ENCODE results near the gene EML6. TPM values are rescaled to one million over a fixed set of nuclear protein-coding genes. Genes with fewer than 3 reads are reported as not detected.

Gene EML6
- total RNA-seq, 6 donors from 2014 or later = 1.5 to 7.3 (median 4.0) TPM

DNA sequence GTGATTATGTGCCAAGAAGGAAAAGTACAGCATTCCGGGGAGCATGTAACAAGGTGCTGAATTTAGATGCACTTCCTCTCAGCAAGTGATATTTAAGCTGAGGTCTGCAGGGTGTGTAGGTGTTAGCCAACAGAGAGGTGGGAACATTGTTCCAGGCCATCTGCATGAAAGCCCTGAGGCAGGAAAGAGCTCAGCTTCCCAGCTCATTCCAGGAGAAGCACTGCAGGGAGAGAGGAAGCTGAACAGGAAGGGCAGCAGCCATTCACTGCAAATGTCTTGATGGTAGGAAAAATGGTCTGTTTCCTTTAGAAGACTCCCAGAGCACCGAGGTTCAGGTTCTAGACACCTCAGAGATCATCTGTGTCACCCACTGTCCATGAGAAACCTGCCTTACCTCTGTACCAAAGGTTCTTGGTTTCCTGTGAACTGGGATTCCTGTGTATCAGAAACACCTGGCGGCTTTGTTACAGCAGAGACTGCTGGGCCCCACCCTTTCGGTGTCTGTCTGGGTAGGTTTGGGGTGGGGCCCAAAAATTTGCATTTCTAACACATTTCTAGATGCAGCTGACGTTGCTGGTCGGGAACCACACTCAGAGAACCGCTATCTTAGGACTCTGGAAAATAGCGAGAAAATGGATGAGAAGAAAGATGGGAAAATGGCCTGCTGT is 242.8 kb downstream of the EML6 start:
- Histone ChIP-seq H3K4me1 (peaks cover 6 to 42% (median 18%) of the 10 kb centered on the region in 4 donors), H3K27ac (no peak overlapping the region), H3K4me3 (no peak overlapping the region), H3K9me3 (no peaks in the 10 kb centered on the region), H3K27me3 (no peaks in the 10 kb centered on the region), H3K36me3 (peaks cover 0 to 26% (median 4%) of the 10 kb centered on the region in 4 donors)
- TF ChIP-seq POLR2A (IDR thresholded peaks at IDR 0.05) (no peak), POLR2AphosphoS5 (IDR thresholded peaks at IDR 0.05) (no peak), EP300 (IDR thresholded peaks at IDR 0.05) (no peak)
- TF ChIP-seq, protein P1, sequence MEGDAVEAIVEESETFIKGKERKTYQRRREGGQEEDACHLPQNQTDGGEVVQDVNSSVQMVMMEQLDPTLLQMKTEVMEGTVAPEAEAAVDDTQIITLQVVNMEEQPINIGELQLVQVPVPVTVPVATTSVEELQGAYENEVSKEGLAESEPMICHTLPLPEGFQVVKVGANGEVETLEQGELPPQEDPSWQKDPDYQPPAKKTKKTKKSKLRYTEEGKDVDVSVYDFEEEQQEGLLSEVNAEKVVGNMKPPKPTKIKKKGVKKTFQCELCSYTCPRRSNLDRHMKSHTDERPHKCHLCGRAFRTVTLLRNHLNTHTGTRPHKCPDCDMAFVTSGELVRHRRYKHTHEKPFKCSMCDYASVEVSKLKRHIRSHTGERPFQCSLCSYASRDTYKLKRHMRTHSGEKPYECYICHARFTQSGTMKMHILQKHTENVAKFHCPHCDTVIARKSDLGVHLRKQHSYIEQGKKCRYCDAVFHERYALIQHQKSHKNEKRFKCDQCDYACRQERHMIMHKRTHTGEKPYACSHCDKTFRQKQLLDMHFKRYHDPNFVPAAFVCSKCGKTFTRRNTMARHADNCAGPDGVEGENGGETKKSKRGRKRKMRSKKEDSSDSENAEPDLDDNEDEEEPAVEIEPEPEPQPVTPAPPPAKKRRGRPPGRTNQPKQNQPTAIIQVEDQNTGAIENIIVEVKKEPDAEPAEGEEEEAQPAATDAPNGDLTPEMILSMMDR (IDR thresholded peaks at IDR 0.05) = no peak
- WGBS, 2 donors = 81 to 87% methylated on average over 8 of the region's 8 CpGs
- ATAC-seq (ENCODE audit: low FRiP score in 2 of 2) = no peak
- DNase-seq = no peak

DNA sequence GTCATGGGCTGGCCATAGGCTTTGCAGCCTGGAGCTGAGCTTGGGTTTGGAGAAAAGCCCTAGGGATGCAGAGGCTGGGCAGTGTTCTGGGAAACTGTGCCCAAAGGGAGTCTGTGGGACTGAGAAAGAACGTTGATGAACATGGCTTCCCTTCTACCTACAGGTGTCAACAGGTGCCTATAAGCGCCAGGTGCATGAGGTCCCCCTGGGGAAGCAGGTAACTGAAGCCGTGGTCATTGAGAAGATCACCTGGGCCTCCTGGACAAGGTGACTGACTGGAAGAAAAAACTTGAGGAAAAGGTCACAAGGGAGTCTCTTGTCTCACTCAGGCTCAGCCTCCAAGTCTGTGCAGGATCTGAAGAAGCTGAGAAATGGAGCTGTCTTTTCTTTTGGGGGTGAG is 243.4 kb downstream of the EML6 start:
- H3K36me3 ChIP-seq = peaks cover 0 to 26% (median 4%) of the 10 kb centered on the region in 4 donors
- no peak overlapping the region for H3K4me3 ChIP-seq
- DNase-seq = no peak
- no peaks in the 10 kb centered on the region for H3K9me3 ChIP-seq
- WGBS, 2 donors = 89 to 97% methylated on average over 3 of the region's 3 CpGs
- TF ChIP-seq, protein P1 (IDR thresholded peaks at IDR 0.05) = no peak
- no peak for TF ChIP-seq EP300 (IDR thresholded peaks at IDR 0.05)
- no peak for TF ChIP-seq POLR2A (IDR thresholded peaks at IDR 0.05)
- TF ChIP-seq POLR2AphosphoS5 (IDR thresholded peaks at IDR 0.05) = no peak
- H3K27ac ChIP-seq = no peak overlapping the region
- H3K27me3 ChIP-seq = no peaks in the 10 kb centered on the region
- H3K4me1 ChIP-seq = peaks cover 6 to 45% (median 18%) of the 10 kb centered on the region in 4 donors
- no peak for ATAC-seq (ENCODE audit: low FRiP score in 2 of 2)

DNA sequence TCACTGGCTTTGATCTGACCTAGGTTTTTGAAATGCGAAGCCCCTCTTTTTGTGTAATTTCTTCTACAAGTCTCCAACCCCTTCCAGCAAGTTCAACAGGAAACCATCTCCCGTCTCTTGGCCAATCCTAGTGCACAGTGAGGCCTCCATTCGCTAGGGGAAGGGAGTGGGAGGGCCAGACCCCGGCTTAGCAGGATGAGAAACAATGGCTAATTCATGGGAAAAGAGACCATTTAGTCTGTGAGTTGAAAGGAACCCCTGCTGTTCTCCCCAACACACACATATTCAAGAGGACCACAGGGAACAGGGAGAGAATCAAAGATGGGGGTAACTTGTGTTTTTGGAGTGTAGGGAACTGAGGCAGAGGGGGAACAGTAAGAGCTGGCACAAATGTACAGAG is 243.8 kb downstream of the EML6 start:
- no peak overlapping the region for H3K27ac ChIP-seq
- no peaks in the 10 kb centered on the region for H3K9me3 ChIP-seq
- no peak overlapping the region for H3K4me3 ChIP-seq
- DNase-seq = no peak
- H3K4me1 ChIP-seq = peaks cover 6 to 45% (median 18%) of the 10 kb centered on the region in 4 donors
- no peaks in the 10 kb centered on the region for H3K27me3 ChIP-seq
- peaks cover 0 to 26% (median 4%) of the 10 kb centered on the region in 4 donors for H3K36me3 ChIP-seq
- no peak for ATAC-seq (ENCODE audit: low FRiP score in 2 of 2)
- TF ChIP-seq POLR2A (IDR thresholded peaks at IDR 0.05) (no peak), EP300 (IDR thresholded peaks at IDR 0.05) (no peak), POLR2AphosphoS5 (IDR thresholded peaks at IDR 0.05) (no peak)
- TF ChIP-seq, protein P1 (IDR thresholded peaks at IDR 0.05) = no peak
- WGBS, 2 donors = 86 to 89% methylated on average over 4 of the region's 4 CpGs

DNA sequence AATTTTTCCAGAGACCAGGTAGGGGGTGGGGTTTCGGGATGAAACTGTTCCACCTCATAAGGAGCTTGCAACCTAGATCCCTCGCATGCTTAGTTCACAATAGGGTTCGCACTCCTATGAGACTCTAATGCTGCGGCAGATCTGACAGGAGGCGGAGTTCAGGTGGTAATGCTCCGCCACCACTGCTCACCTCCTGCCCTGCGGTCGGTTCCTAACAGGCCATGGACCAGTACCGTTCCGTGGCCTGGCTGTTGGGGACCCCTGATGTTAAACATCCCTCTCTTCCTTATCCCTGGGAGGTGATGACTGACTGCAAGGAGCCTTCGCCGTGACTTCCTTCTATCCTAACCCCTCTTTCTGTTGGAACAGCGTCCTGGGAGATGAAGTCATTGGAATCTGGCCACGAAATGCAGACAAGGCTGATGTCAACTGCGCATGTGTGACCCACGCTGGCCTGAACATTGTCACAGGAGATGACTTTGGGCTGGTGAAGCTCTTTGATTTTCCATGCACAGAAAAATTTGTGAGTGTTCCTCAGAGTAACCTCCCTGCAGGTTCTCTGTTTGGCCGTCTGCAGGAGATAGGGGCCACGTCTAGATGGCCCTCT is 244.4 kb downstream of the EML6 start:
- TF ChIP-seq, protein P1 (IDR thresholded peaks at IDR 0.05) = no peak
- TF ChIP-seq POLR2A (IDR thresholded peaks at IDR 0.05) = no peak
- TF ChIP-seq POLR2AphosphoS5 (IDR thresholded peaks at IDR 0.05) = no peak
- no peak for TF ChIP-seq EP300 (IDR thresholded peaks at IDR 0.05)
- H3K27ac ChIP-seq = no peak overlapping the region
- H3K4me3 ChIP-seq = no peak overlapping the region
- no peak for ATAC-seq (ENCODE audit: low FRiP score in 2 of 2)
- H3K9me3 ChIP-seq = no peaks in the 10 kb centered on the region
- 96% methylated on average over 18 of the region's 18 CpGs for WGBS, 2 donors
- H3K4me1 ChIP-seq = peaks cover 6 to 39% (median 16%) of the 10 kb centered on the region in 4 donors
- H3K27me3 ChIP-seq = no peaks in the 10 kb centered on the region
- peaks cover 0 to 27% (median 4%) of the 10 kb centered on the region in 4 donors for H3K36me3 ChIP-seq
- no peak for DNase-seq

All from upper lobe of left lung (tissue), 6 donors.